Upper lobe of left lung (tissue), 4 donors: ENCODE results near the gene SLC15A1.

Experiments
- EP300 ChIP-seq, 4 donors: sonication (generic); formaldehyde crosslinking; IDR thresholded peaks; one replicate each; pipeline ENCODE4 v1.5.1; 2017; ENCODE audit warnings: antibody characterized with exemption in 4 of 4, control low read depth in 2 of 4
- POLR2A ChIP-seq, 4 donors: fragments of 450-650 bp; IDR thresholded peaks; one replicate each; pipeline ENCODE4 v1.5.1; 2016 to 2017; ENCODE audit warnings: antibody characterized with exemption in 4 of 4, mild to moderate bottlenecking in 2 of 4
- POLR2AphosphoS5 ChIP-seq, 2 donors: sonication (generic); formaldehyde crosslinking; IDR thresholded peaks; one replicate each; pipeline ENCODE4 v1.5.1; 2017; ENCODE audit warnings: antibody characterized with exemption in 2 of 2
- TF ChIP-seq, protein P1 (sequence below), 6 experiments: fragments of 450-650 bp in 4 of 6; fragments of 200-600 bp in 2 of 6; sonication (generic) in 2 of 6; IDR thresholded peaks; one replicate each; pipeline ENCODE4 v1.5.1; 2016 to 2019; ENCODE audit warnings: antibody characterized with exemption in 6 of 6

DNA sequence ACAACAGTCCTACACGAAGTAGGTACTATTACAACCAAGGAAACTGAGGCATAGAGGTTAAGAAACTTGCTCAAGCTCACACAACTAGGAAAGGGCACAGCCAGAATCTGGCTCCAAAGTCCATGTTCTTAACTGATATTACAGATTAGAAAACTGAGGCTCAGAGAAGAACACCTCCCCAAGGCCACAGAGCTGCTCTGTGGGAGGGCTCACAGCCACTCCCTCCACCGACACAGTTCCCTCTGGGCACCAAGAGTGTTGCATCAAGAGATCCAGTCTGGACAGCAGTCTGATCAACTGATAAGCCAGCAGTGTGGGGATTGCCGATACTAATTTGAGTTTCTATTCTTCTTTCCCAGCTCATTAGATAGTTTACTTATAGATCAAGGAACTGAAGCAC, 29.5 kb downstream of the SLC15A1 start:
- TF ChIP-seq, protein P1, sequence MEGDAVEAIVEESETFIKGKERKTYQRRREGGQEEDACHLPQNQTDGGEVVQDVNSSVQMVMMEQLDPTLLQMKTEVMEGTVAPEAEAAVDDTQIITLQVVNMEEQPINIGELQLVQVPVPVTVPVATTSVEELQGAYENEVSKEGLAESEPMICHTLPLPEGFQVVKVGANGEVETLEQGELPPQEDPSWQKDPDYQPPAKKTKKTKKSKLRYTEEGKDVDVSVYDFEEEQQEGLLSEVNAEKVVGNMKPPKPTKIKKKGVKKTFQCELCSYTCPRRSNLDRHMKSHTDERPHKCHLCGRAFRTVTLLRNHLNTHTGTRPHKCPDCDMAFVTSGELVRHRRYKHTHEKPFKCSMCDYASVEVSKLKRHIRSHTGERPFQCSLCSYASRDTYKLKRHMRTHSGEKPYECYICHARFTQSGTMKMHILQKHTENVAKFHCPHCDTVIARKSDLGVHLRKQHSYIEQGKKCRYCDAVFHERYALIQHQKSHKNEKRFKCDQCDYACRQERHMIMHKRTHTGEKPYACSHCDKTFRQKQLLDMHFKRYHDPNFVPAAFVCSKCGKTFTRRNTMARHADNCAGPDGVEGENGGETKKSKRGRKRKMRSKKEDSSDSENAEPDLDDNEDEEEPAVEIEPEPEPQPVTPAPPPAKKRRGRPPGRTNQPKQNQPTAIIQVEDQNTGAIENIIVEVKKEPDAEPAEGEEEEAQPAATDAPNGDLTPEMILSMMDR (IDR thresholded peaks at IDR 0.05), result no peak
- no peak for TF ChIP-seq POLR2A (IDR thresholded peaks at IDR 0.05)
- TF ChIP-seq POLR2AphosphoS5 (IDR thresholded peaks at IDR 0.05), result no peak
- no peak for TF ChIP-seq EP300 (IDR thresholded peaks at IDR 0.05)
